Neural progenitor cell (in vitro differentiated cells): ENCODE results near the gene ABTB2. TPM values are rescaled to one million over a fixed set of nuclear protein-coding genes. Genes with fewer than 3 reads are reported as not detected.

Experiments used
- DNase-seq: peaks from one replicate; pipeline ENCODE4 v3.0.0-alpha.2; 2016; ENCODE audit warnings: low spot score
- H2AFZ ChIP-seq: fragments of 200-600 bp; sonication (generic); replicated peaks from 2 replicates; pipeline ENCODE4 v1.6.1; 2016; ENCODE audit warnings: antibody characterized with exemption
- H3F3A ChIP-seq: fragments of 200-600 bp; sonication (generic); 2 replicates; pipeline ENCODE4 v1.6.1; 2016; ENCODE audit warnings: antibody characterized with exemption, low read depth
- H3K27ac ChIP-seq: fragments of 200-600 bp; sonication (generic); 2 replicates; pipeline ENCODE4 v1.5.1; 2016; ENCODE audit warnings: mild to moderate bottlenecking
- H3K27me3 ChIP-seq: fragments of 200-600 bp; sonication (generic); 2 replicates; pipeline ENCODE4 v1.6.1; 2016; ENCODE audit warnings: mild to moderate bottlenecking, moderate library complexity
- H3K36me3 ChIP-seq: fragments of 200-600 bp; sonication (generic); 2 replicates; pipeline ENCODE4 v1.5.1; 2016
- H3K4me1 ChIP-seq: fragments of 200-600 bp; sonication (generic); 2 replicates; pipeline ENCODE4 v1.6.1; 2016; ENCODE audit warnings: mixed run types
- H3K4me2 ChIP-seq: fragments of 200-600 bp; sonication (generic); 2 replicates; pipeline ENCODE4 v1.6.1; 2016
- H3K4me3 ChIP-seq: fragments of 200-600 bp; sonication (generic); 2 replicates; pipeline ENCODE4 v1.5.1; 2016
- H3K79me2 ChIP-seq: fragments of 200-600 bp; sonication (generic); 2 replicates; pipeline ENCODE4 v1.6.1; 2016; ENCODE audit warnings: low read depth
- H3K9ac ChIP-seq: fragments of 200-600 bp; sonication (generic); 2 replicates; pipeline ENCODE4 v1.6.1; 2016
- H3K9me3 ChIP-seq: fragments of 200-600 bp; sonication (generic); 2 replicates; pipeline ENCODE4 v1.5.1; 2016; ENCODE audit warnings: low read depth
- H4K20me1 ChIP-seq: fragments of 200-600 bp; sonication (generic); 2 replicates; pipeline ENCODE4 v1.6.1; 2016; ENCODE audit warnings: low read depth
- H3K27ac Mint-ChIP-seq: 3 replicates; pipeline ENCODE4 v1.8.0; 2021; ENCODE audit warnings: mixed read lengths
- H3K27me3 Mint-ChIP-seq: 2 replicates; pipeline ENCODE4 v1.8.0; 2022; ENCODE audit warnings: low read depth, mild to moderate bottlenecking, inconsistent platforms, moderate library complexity, mixed read lengths; ENCODE audit not compliant: insufficient read depth
- H3K36me3 Mint-ChIP-seq: 3 replicates; pipeline ENCODE4 v1.8.0; 2021; ENCODE audit warnings: mixed read lengths
- H3K4me1 Mint-ChIP-seq: 3 replicates; pipeline ENCODE4 v1.8.0; 2021; ENCODE audit warnings: mixed read lengths
- H3K4me3 Mint-ChIP-seq: 3 replicates; pipeline ENCODE4 v1.8.0; 2021; ENCODE audit warnings: mild to moderate bottlenecking, moderate library complexity, mixed read lengths
- H3K9me3 Mint-ChIP-seq: 3 replicates; pipeline ENCODE4 v1.8.0; 2020; ENCODE audit warnings: mixed read lengths
- EZH2 ChIP-seq: fragments of 200-600 bp; sonication (generic); IDR thresholded peaks from 2 replicates; pipeline ENCODE4 v1.6.1; 2017; ENCODE audit warnings: antibody characterized with exemption, mild to moderate bottlenecking, moderate library complexity
- EZH2phosphoT487 ChIP-seq: fragments of 200-600 bp; sonication (generic); IDR thresholded peaks from 2 replicates; pipeline ENCODE4 v1.6.1; 2017; ENCODE audit warnings: antibody characterized with exemption
- total RNA-seq: library from RNA; depleted of rRNA; stranded (reverse); fragments of >200 nt; gene quantifications from 2 replicates; pipeline ENCODE4 v1.2.3, GENCODE V29; 2015; ENCODE audit warnings: low replicate concordance
- TF ChIP-seq, protein P1 (sequence below): fragments of 200-600 bp; sonication (generic); IDR thresholded peaks from 2 replicates; pipeline ENCODE4 v1.5.1; 2017; ENCODE audit warnings: antibody characterized with exemption, mild to moderate bottlenecking

The ABTB2 gene
- total RNA-seq, 1 donor from 2014 or later: 0.37 TPM

DNA sequence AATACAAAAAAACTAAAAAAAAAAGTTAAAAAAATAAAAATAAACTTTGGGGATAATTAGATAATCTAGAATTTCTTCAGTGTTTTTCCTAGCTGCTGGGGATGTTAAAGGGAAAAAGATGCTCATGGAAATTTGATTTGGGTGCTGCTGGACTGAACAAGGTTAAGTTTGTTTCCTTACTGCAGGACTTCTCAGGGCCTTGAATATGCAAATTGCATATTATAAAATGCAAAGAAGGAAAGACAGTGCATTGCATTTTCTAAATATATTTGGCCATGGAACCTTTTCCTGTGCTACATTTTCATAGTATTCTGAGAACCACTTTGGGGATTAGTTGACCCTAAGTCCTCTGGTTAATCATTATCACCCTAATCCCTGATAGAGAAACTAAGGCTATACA lies 79.6 kb downstream of the ABTB2 start:
- Histone ChIP-seq H3K27me3 (no peaks in the 10 kb centered on the region), H3K36me3 (no peaks in the 10 kb centered on the region), H3K9ac (no peak overlapping the region), H3K27ac (no peak overlapping the region), H3K9me3 (no peaks in the 10 kb centered on the region), H2AFZ (no peak overlapping the region), H3K79me2 (no peaks in the 10 kb centered on the region), H3K4me2 (no peak overlapping the region), H3K4me1 (peaks cover 7% of the 10 kb centered on the region), H3F3A (no peaks in the 10 kb centered on the region), H4K20me1 (no peaks in the 10 kb centered on the region), H3K4me3 (no peak overlapping the region)
- Mint-ChIP-seq H3K4me1 (peaks cover 18% of the 10 kb centered on the region), H3K4me3 (no peak overlapping the region), H3K27me3 (no peaks in the 10 kb centered on the region), H3K36me3 (no peaks in the 10 kb centered on the region), H3K27ac (no peak overlapping the region), H3K9me3 (no peaks in the 10 kb centered on the region)
- TF ChIP-seq, protein P1, sequence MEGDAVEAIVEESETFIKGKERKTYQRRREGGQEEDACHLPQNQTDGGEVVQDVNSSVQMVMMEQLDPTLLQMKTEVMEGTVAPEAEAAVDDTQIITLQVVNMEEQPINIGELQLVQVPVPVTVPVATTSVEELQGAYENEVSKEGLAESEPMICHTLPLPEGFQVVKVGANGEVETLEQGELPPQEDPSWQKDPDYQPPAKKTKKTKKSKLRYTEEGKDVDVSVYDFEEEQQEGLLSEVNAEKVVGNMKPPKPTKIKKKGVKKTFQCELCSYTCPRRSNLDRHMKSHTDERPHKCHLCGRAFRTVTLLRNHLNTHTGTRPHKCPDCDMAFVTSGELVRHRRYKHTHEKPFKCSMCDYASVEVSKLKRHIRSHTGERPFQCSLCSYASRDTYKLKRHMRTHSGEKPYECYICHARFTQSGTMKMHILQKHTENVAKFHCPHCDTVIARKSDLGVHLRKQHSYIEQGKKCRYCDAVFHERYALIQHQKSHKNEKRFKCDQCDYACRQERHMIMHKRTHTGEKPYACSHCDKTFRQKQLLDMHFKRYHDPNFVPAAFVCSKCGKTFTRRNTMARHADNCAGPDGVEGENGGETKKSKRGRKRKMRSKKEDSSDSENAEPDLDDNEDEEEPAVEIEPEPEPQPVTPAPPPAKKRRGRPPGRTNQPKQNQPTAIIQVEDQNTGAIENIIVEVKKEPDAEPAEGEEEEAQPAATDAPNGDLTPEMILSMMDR: no peak
- TF ChIP-seq EZH2 (no peak), EZH2phosphoT487 (no peak)
- no peak for DNase-seq

DNA sequence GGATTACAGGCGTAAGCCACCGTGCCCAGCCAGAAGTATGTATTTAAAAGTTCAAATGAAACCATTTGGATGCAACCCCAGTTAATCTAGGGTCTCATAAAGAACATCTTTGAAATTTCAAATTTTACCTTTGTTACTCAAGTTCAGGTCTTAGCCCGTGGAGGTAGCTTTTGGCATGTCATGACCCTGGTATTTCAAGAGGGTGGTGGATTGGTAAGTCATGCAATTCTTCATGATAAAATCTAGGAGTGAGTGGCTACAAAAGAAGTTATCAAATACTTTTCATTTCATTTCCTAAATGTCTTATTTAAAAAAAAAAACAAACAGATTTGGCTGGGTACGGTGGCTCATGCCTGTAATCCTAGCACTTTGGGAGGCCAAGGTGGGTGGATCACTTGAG lies 80.6 kb downstream of the ABTB2 start:
- Mint-ChIP-seq H3K36me3 (no peaks in the 10 kb centered on the region), H3K4me3 (no peak overlapping the region), H3K9me3 (no peaks in the 10 kb centered on the region), H3K27me3 (no peaks in the 10 kb centered on the region), H3K27ac (no peak overlapping the region), H3K4me1 (peaks cover 18% of the 10 kb centered on the region)
- Histone ChIP-seq H3K27ac (no peak overlapping the region), H4K20me1 (no peaks in the 10 kb centered on the region), H3F3A (no peaks in the 10 kb centered on the region), H3K79me2 (no peaks in the 10 kb centered on the region), H3K36me3 (no peaks in the 10 kb centered on the region), H3K4me2 (no peak overlapping the region), H2AFZ (no peak overlapping the region), H3K9me3 (no peaks in the 10 kb centered on the region), H3K9ac (no peak overlapping the region), H3K4me3 (no peak overlapping the region), H3K27me3 (no peaks in the 10 kb centered on the region), H3K4me1 (peaks cover 7% of the 10 kb centered on the region)
- DNase-seq: no peak
- TF ChIP-seq, protein P1: no peak
- TF ChIP-seq EZH2 (no peak), EZH2phosphoT487 (no peak)

DNA sequence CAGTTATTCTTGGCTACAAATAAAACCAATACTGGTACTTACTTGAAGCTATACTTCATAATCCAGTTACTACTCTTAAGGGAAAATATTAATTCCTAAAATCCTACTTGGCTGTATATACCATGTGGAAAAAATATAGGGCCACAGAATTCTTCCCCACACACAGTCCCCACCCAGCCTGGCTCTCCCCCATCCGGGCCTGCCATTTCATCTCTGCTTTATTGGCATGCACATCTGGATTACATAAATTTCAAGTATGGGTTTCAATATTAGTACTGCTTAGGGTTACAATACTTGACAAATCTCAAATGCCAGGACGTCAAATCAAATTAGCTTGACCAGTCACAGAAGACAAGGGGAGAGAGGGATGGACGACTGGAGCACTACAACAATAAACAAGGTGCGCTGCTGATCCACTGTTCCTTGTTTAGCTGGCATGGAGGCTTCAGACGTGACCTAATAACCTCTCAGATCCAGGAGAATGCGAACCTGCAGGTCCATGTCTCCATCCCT lies 81.4 kb downstream of the ABTB2 start:
- H3K9me3 ChIP-seq: no peaks in the 10 kb centered on the region
- no peak overlapping the region for H3K9ac ChIP-seq
- H3K4me3 ChIP-seq: no peak overlapping the region
- H3K4me2 ChIP-seq: no peak overlapping the region
- no peaks in the 10 kb centered on the region for H4K20me1 ChIP-seq
- Mint-ChIP-seq H3K9me3 (no peaks in the 10 kb centered on the region), H3K4me3 (no peak overlapping the region), H3K27me3 (no peaks in the 10 kb centered on the region), H3K27ac (no peak overlapping the region), H3K4me1 (peaks cover 18% of the 10 kb centered on the region), H3K36me3 (no peaks in the 10 kb centered on the region)
- no peak overlapping the region for H3K27ac ChIP-seq
- no peaks in the 10 kb centered on the region for H3K27me3 ChIP-seq
- TF ChIP-seq, protein P1: no peak
- no peak for TF ChIP-seq EZH2
- no peak for TF ChIP-seq EZH2phosphoT487
- no peak overlapping the region for H2AFZ ChIP-seq
- H3K4me1 ChIP-seq: peaks cover 7% of the 10 kb centered on the region
- no peaks in the 10 kb centered on the region for H3F3A ChIP-seq
- H3K36me3 ChIP-seq: no peaks in the 10 kb centered on the region
- no peak for DNase-seq
- no peaks in the 10 kb centered on the region for H3K79me2 ChIP-seq
